K562 (cell line): ENCODE data around the gene TINCR. TPM values are rescaled to one million over a fixed set of nuclear protein-coding genes. Genes with fewer than 3 reads are reported as not detected.

Experiments
- ADNP ChIP-seq: fragments of 200-800 bp; sonication (Bioruptor generic); IDR thresholded peaks from 2 replicates; pipeline ENCODE4 v1.6.1; 2016; ENCODE audit warnings: missing genetic modification characterization, missing compliant biosample characterization
- CBX1 ChIP-seq: sonication (generic); IDR thresholded peaks from 2 replicates; pipeline ENCODE4 v1.6.1; 2016; ENCODE audit warnings: antibody characterized with exemption, low read depth, mild to moderate bottlenecking
- CTCF ChIP-seq, 3 experiments: IDR thresholded peaks in 2 of 3; conservative IDR thresholded peaks in 1 of 3; 2 replicates each; pipeline ENCODE4 v1.5.1; 2011 to 2012; ENCODE audit warnings: low read length in 3 of 3, mild to moderate bottlenecking in 3 of 3, control low read depth in 2 of 3, improper control_type of control experiment in 1 of 3, inconsistent platforms in 1 of 3, low read depth in 1 of 3, mixed read lengths in 1 of 3, moderate library complexity in 1 of 3; ENCODE audit not compliant: insufficient read depth in 2 of 3
- FOXA1 ChIP-seq: fragments of 450-650 bp; IDR thresholded peaks from 2 replicates; pipeline ENCODE4 v1.6.1; 2016; ENCODE audit warnings: mild to moderate bottlenecking, borderline replicate concordance
- NEUROD1 ChIP-seq: fragments of 150-350 bp; IDR thresholded peaks from 2 replicates; pipeline ENCODE4 v1.6.1; 2014; ENCODE audit warnings: borderline replicate concordance, low read length, low read depth; ENCODE audit not compliant: partially characterized antibody
- PHF8 ChIP-seq: fragments of 200-600 bp; sonication (generic); IDR thresholded peaks from 2 replicates; pipeline ENCODE4 v1.6.1; 2012; ENCODE audit warnings: mixed run types, mild to moderate bottlenecking, inconsistent platforms, low read length, moderate library complexity, borderline replicate concordance
- TRIM25 ChIP-seq: fragments of 450-650 bp; IDR thresholded peaks from 2 replicates; pipeline ENCODE4 v1.7.0; 2016; ENCODE audit warnings: borderline replicate concordance
- UBTF ChIP-seq, 2 experiments: IDR thresholded peaks; 2 replicates each; pipeline ENCODE4 v1.6.1; 2012; ENCODE audit warnings: improper control_type of control experiment in 2 of 2, low read depth in 2 of 2, low read length in 2 of 2, borderline replicate concordance in 1 of 2
- ZC3H8 ChIP-seq: fragments of 450-650 bp; IDR thresholded peaks from 2 replicates; pipeline ENCODE4 v1.6.1; 2017
- ZNF197 ChIP-seq: fragments of 200-800 bp; sonication (Bioruptor generic); IDR thresholded peaks from 2 replicates; pipeline ENCODE4 v1.6.1; 2016; ENCODE audit warnings: low read depth, missing genetic modification characterization, missing compliant biosample characterization
- ZNF41 ChIP-seq: fragments of 250-450 bp; sonication (Bioruptor Pico); conservative IDR thresholded peaks from 2 replicates; pipeline ENCODE4 v1.4.0; 2020; ENCODE audit warnings: mild to moderate bottlenecking
- ZNF436 ChIP-seq: fragments of 250-450, 450-650 bp; sonication (Bioruptor Pico); formaldehyde crosslinking; IDR thresholded peaks from 2 replicates; pipeline ENCODE4 v1.7.0; 2020; ENCODE audit warnings: mild to moderate bottlenecking
- ZNF764 ChIP-seq: fragments of 250-450 bp; sonication (Bioruptor Pico); IDR thresholded peaks from 2 replicates; pipeline ENCODE4 v1.4.0; 2020; ENCODE audit warnings: low read depth, mild to moderate bottlenecking, moderate library complexity
- ZSCAN32 ChIP-seq: fragments of 450-650 bp; formaldehyde crosslinking; IDR thresholded peaks from 2 replicates; pipeline ENCODE4 v1.4.0; 2020; ENCODE audit warnings: mild to moderate bottlenecking, moderate library complexity
- polyA plus RNA-seq, 8 experiments: library from polyadenylated mRNA; depleted of rRNA in 4 of 8; stranded (reverse) in 5 of 8; unstranded in 3 of 8; fragments of >200 nt; fragmentation: Nextera tagmentation in 2 of 8; fragmentation: Illumina TruSeq in 1 of 8; extraction: Ambion mirVana in 2 of 8; extraction: Trizol in 1 of 8; gene quantifications; 2 replicates each; pipeline versions ENCODE4 v1.2.1 to v1.2.3, GENCODE V29; 2011 to 2014; ENCODE audit warnings: inconsistent platforms in 1 of 8, missing spikeins in 1 of 8
- total RNA-seq, 7 experiments: library from RNA; depleted of rRNA in 6 of 7; stranded (reverse); fragments of >200 nt in 6 of 7; fragmentation: Illumina TruSeq in 2 of 7; extraction: Trizol in 2 of 7; gene quantifications; 2 replicates each; pipeline versions ENCODE4 v1.2.1 to v1.2.3, GENCODE V29; 2011 to 2021; ENCODE audit warnings: low replicate concordance in 1 of 7
- TF ChIP-seq, protein P1 (sequence below): fragments of 200-400 bp; formaldehyde crosslinking; IDR thresholded peaks from 2 replicates; pipeline ENCODE4 v1.6.1; 2017; ENCODE audit warnings: mild to moderate bottlenecking, low read depth, low read length, moderate library complexity
- TF ChIP-seq, protein P2 (sequence below): conservative IDR thresholded peaks from 2 replicates; pipeline ENCODE4 v1.6.1; 2011; ENCODE audit warnings: low read depth, mild to moderate bottlenecking, low read length; ENCODE audit not compliant: control insufficient read depth
- TF ChIP-seq, protein P3 (sequence below): IDR thresholded peaks from 2 replicates; pipeline ENCODE4 v1.6.1; 2014; ENCODE audit warnings: antibody characterized with exemption

TINCR gene
- total and polyA plus RNA-seq, 9 of the 15 experiments (the other 6 are each of a cell fraction or from before 2014, with no cell fraction given), result 0.03 to 0.24 (median 0.09) TPM; not detected in 1

GRCh38 chr19:5561559-5561958, 6.2 kb downstream of the TINCR start (continued):
- TF ChIP-seq CTCF (IDR thresholded peaks at IDR 0.05 in 2 of 3, conservative IDR thresholded peaks at IDR 0.05 in 1 of 3; ENCODE audit: insufficient read depth in 2 of 3, low read depth in 1 of 3, low read length in 3 of 3), result peak; percentile 40 to 71 (median 43); a peak in 5 of 6 replicates
- no peak for TF ChIP-seq TRIM25
- no peak for TF ChIP-seq ZNF436 (CRISPR knock-in tag)
- TF ChIP-seq FOXA1, result no peak
- TF ChIP-seq NEUROD1, result no peak
- TF ChIP-seq ADNP (tag), result no peak; the same call in 1 of the 2 replicates
- TF ChIP-seq ZC3H8, result no peak
- TF ChIP-seq, protein P1, sequence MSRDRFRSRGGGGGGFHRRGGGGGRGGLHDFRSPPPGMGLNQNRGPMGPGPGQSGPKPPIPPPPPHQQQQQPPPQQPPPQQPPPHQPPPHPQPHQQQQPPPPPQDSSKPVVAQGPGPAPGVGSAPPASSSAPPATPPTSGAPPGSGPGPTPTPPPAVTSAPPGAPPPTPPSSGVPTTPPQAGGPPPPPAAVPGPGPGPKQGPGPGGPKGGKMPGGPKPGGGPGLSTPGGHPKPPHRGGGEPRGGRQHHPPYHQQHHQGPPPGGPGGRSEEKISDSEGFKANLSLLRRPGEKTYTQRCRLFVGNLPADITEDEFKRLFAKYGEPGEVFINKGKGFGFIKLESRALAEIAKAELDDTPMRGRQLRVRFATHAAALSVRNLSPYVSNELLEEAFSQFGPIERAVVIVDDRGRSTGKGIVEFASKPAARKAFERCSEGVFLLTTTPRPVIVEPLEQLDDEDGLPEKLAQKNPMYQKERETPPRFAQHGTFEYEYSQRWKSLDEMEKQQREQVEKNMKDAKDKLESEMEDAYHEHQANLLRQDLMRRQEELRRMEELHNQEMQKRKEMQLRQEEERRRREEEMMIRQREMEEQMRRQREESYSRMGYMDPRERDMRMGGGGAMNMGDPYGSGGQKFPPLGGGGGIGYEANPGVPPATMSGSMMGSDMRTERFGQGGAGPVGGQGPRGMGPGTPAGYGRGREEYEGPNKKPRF, result no peak
- no peak for TF ChIP-seq ZSCAN32 (CRISPR knock-in tag)
- no peak for TF ChIP-seq PHF8
- no peak for TF ChIP-seq ZNF197 (CRISPR knock-in tag)
- TF ChIP-seq, protein P2, sequence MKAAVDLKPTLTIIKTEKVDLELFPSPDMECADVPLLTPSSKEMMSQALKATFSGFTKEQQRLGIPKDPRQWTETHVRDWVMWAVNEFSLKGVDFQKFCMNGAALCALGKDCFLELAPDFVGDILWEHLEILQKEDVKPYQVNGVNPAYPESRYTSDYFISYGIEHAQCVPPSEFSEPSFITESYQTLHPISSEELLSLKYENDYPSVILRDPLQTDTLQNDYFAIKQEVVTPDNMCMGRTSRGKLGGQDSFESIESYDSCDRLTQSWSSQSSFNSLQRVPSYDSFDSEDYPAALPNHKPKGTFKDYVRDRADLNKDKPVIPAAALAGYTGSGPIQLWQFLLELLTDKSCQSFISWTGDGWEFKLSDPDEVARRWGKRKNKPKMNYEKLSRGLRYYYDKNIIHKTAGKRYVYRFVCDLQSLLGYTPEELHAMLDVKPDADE, result no peak
- TF ChIP-seq, protein P3, sequence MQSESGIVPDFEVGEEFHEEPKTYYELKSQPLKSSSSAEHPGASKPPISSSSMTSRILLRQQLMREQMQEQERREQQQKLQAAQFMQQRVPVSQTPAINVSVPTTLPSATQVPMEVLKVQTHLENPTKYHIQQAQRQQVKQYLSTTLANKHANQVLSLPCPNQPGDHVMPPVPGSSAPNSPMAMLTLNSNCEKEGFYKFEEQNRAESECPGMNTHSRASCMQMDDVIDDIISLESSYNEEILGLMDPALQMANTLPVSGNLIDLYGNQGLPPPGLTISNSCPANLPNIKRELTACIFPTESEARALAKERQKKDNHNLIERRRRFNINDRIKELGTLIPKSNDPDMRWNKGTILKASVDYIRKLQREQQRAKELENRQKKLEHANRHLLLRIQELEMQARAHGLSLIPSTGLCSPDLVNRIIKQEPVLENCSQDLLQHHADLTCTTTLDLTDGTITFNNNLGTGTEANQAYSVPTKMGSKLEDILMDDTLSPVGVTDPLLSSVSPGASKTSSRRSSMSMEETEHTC, result no peak
- no peak for TF ChIP-seq UBTF (IDR thresholded peaks at IDR 0.05; ENCODE audit: borderline replicate concordance in 1 of 2, low read depth in 2 of 2, low read length in 2 of 2)
- TF ChIP-seq ZNF41 (CRISPR knock-in tag), result peak; percentile 86; the same call in 1 of the 2 replicates
- no peak for TF ChIP-seq ZNF764 (CRISPR knock-in tag)
- 0 out of 2 replicates have a peak, but pooled peaks have one; percentile 58 for TF ChIP-seq CBX1
